ENCODE data around the gene ABR.
A peak's percentile ranks its signal among the peaks of the same experiment; 100 is the strongest.
"Not testable (repeated sequence)": the region's sequence is repeated elsewhere in the genome, so short reads cannot be mapped to it uniquely, and the experiment has no call there.

The ABR gene

GRCh38 chr17:1074886-1075605, 104.7 kb downstream of the ABR start:
- H3K9me3 ChIP-seq (ENCODE audit: severe bottlenecking) = no peaks in the 10 kb centered on the region
- ATAC-seq (ENCODE audit: low read depth) = no peak
- H3K36me3 ChIP-seq (ENCODE audit: low read depth) = no peaks in the 10 kb centered on the region
- DNase-seq (ENCODE audit: low spot score) = no peak
- TF ChIP-seq, protein P1, sequence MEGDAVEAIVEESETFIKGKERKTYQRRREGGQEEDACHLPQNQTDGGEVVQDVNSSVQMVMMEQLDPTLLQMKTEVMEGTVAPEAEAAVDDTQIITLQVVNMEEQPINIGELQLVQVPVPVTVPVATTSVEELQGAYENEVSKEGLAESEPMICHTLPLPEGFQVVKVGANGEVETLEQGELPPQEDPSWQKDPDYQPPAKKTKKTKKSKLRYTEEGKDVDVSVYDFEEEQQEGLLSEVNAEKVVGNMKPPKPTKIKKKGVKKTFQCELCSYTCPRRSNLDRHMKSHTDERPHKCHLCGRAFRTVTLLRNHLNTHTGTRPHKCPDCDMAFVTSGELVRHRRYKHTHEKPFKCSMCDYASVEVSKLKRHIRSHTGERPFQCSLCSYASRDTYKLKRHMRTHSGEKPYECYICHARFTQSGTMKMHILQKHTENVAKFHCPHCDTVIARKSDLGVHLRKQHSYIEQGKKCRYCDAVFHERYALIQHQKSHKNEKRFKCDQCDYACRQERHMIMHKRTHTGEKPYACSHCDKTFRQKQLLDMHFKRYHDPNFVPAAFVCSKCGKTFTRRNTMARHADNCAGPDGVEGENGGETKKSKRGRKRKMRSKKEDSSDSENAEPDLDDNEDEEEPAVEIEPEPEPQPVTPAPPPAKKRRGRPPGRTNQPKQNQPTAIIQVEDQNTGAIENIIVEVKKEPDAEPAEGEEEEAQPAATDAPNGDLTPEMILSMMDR (IDR thresholded peaks at IDR 0.05; ENCODE audit: poor library complexity, severe bottlenecking) = no peak
- no peaks in the 10 kb centered on the region for H3K27me3 ChIP-seq (ENCODE audit: insufficient read depth, poor library complexity, severe bottlenecking)
- H3K4me3 ChIP-seq (ENCODE audit: severe bottlenecking) = no peak overlapping the region
- no peak overlapping the region for H3K27ac ChIP-seq (ENCODE audit: poor library complexity, severe bottlenecking)
- peaks cover 2% of the 10 kb centered on the region for H3K4me1 ChIP-seq (ENCODE audit: insufficient read depth, poor library complexity, severe bottlenecking)

GRCh38 chr17:1073963-1074625, 105.7 kb downstream of the ABR start:
- not testable (repeated sequence) for H3K9me3 ChIP-seq (ENCODE audit: severe bottlenecking); H3K27me3 ChIP-seq (ENCODE audit: insufficient read depth, poor library complexity, severe bottlenecking); H3K27ac ChIP-seq (ENCODE audit: poor library complexity, severe bottlenecking); H3K4me1 ChIP-seq (ENCODE audit: insufficient read depth, poor library complexity, severe bottlenecking); H3K4me3 ChIP-seq (ENCODE audit: severe bottlenecking); DNase-seq (ENCODE audit: low spot score); H3K36me3 ChIP-seq (ENCODE audit: low read depth); ATAC-seq (ENCODE audit: low read depth)

DNA sequence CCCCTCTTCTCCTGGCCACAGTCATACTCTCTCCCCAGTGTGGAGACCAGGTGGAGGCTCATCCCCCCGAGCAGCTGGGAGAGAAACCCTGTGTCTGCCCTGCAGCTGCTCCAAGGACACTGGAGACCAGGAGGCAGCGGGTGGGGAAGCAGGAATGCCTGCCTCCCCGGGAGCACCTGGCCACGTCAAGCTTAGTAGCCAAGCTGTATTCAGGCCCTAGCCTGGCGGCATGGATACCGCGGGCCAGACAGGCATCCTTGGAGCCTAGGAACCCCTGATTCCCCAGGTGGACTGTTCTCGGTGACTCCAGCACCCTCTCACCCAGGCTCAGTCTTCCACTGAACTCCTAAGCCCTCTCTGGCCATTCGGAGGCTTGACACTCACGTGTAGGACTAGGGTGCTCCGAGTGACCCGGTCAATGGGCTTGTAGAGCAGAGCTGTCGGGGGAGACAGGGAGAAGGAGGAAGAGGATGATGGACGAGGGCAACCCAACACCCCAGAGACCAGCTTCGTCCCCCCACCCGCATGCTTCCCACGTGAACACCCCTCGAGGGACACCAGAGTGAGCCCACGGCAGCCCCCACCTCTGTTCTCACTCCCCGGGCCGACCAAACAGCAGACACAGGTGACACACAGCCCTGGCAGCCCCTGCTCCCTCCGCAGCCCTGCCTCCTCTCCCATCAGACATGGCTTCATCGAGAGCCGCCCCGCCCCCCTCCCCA, 106.4 kb downstream of the ABR start:
- Histone ChIP-seq H3K27me3 (ENCODE audit: insufficient read depth, poor library complexity, severe bottlenecking) (no peaks in the 10 kb centered on the region), H3K4me3 (ENCODE audit: severe bottlenecking) (no peak overlapping the region), H3K36me3 (ENCODE audit: low read depth) (peaks cover 9% of the 10 kb centered on the region), H3K27ac (ENCODE audit: poor library complexity, severe bottlenecking) (no peak overlapping the region), H3K9me3 (ENCODE audit: severe bottlenecking) (no peaks in the 10 kb centered on the region), H3K4me1 (ENCODE audit: insufficient read depth, poor library complexity, severe bottlenecking) (no peaks in the 10 kb centered on the region)
- DNase-seq (ENCODE audit: low spot score) (peak; percentile 49), ATAC-seq (ENCODE audit: low read depth) (no peak)
- TF ChIP-seq, protein P1 (IDR thresholded peaks at IDR 0.05; ENCODE audit: poor library complexity, severe bottlenecking) = no peak

DNA sequence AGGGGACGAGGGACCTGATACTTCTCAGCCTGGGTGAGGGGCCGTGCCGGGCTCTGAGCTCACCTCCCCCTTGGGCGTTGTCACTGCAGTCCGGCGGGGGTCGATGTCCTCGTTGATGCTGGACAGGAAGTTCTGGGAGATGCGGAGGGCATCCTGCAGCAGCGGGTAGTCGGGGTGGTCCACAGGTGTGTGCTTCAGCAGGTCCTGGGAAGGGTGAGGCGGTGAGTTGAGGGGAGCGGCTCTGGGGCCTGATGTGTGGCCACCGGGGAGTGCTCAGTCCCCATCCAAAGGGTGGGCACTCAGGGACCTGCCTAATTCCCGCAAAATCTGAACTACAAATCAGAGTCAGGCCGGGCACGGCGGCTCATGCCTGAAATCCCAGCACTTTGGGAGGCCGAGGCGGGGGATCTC, 107.2 kb downstream of the ABR start:
- no peak overlapping the region for H3K4me3 ChIP-seq (ENCODE audit: severe bottlenecking)
- peaks cover 2% of the 10 kb centered on the region for H3K4me1 ChIP-seq (ENCODE audit: insufficient read depth, poor library complexity, severe bottlenecking)
- TF ChIP-seq, protein P1 (IDR thresholded peaks at IDR 0.05; ENCODE audit: poor library complexity, severe bottlenecking) = no peak
- DNase-seq (ENCODE audit: low spot score) (peak; percentile 57), ATAC-seq (ENCODE audit: low read depth) (no peak)
- H3K36me3 ChIP-seq (ENCODE audit: low read depth) = peaks cover 17% of the 10 kb centered on the region
- no peaks in the 10 kb centered on the region for H3K9me3 ChIP-seq (ENCODE audit: severe bottlenecking)
- H3K27ac ChIP-seq (ENCODE audit: poor library complexity, severe bottlenecking) = no peak overlapping the region
- H3K27me3 ChIP-seq (ENCODE audit: insufficient read depth, poor library complexity, severe bottlenecking) = no peaks in the 10 kb centered on the region

GRCh38 chr17:1071103-1071825, 108.5 kb downstream of the ABR start:
- no peaks in the 10 kb centered on the region for H3K9me3 ChIP-seq (ENCODE audit: severe bottlenecking)
- DNase-seq (ENCODE audit: low spot score) (peak; percentile 40), ATAC-seq (ENCODE audit: low read depth) (no peak)
- TF ChIP-seq, protein P1 (IDR thresholded peaks at IDR 0.05; ENCODE audit: poor library complexity, severe bottlenecking) = no peak
- no peaks in the 10 kb centered on the region for H3K27me3 ChIP-seq (ENCODE audit: insufficient read depth, poor library complexity, severe bottlenecking)
- H3K4me3 ChIP-seq (ENCODE audit: severe bottlenecking) = no peak overlapping the region
- H3K4me1 ChIP-seq (ENCODE audit: insufficient read depth, poor library complexity, severe bottlenecking) = peaks cover 7% of the 10 kb centered on the region
- H3K36me3 ChIP-seq (ENCODE audit: low read depth) = peaks cover 27% of the 10 kb centered on the region
- no peak overlapping the region for H3K27ac ChIP-seq (ENCODE audit: poor library complexity, severe bottlenecking)
